ENCODE measurements around the gene FBXL16. TPM values are rescaled to one million over a fixed set of nuclear protein-coding genes. Genes with fewer than 3 reads are reported as not detected.

Gene FBXL16
- polyA plus RNA-seq, 1 donor (not counting 4 experiments of a cell fraction or from before 2014, with no cell fraction given), result 0.81 TPM

DNA sequence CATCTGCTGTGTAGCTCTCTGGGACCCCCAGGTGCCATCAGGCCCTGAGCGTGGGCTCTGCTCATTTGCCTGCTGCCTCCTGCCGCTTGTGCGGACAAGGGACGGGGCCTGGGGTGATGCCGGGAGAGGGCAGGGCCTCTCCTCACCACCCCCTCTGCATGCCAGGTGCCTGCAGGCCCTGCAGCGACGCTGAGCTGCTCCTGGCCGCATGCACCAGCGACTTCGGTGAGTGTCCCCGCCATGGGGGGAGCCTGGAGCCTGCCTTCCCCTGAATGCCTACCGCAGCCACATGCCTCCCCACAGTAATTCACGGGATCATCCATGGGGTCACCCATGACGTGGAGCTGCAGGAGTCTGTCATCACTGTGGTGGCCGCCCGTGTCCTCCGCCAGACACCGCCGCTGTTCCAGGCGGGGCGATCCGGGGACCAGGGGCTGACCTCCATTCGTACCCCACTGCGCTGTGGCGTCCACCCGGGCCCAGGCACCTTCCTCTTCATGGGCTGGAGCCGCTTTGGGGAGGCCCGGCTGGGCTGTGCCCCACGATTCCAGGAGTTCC is 11.2 kb upstream of the FBXL16 start:
- no peaks in the 10 kb centered on the region for H3K9me3 ChIP-seq (ENCODE audit: control insufficient read depth, low read depth, low read length)
- H3K4me3 ChIP-seq (ENCODE audit: control insufficient read depth in 2 of 3, extremely low read depth in 1 of 3, insufficient read depth in 2 of 3, low read depth in 1 of 3, low read length in 3 of 3), result no peak overlapping the region
- H3K4me1 ChIP-seq (ENCODE audit: control insufficient read depth, extremely low read depth, insufficient read depth, low read length), result peaks cover 27% of the 10 kb centered on the region
- FAIRE-seq (no peak), DNase-seq (ENCODE audit: low read depth, low spot score) (no peak)
- peaks cover 8% of the 10 kb centered on the region for H3K79me2 ChIP-seq (ENCODE audit: control insufficient read depth, insufficient read depth, low read length)
- dilution Hi-C loops (cut with MboI; ENCODE audit: extremely low pct_ligation_motif_present, low sequenced_read_pairs), result no loop called here
- H4K20me1 ChIP-seq (ENCODE audit: control insufficient read depth, extremely low read depth, insufficient read depth, low read length), result peaks cover 8% of the 10 kb centered on the region
- no peaks in the 10 kb centered on the region for H3K9me1 ChIP-seq (ENCODE audit: control insufficient read depth, extremely low read depth, insufficient read depth, low read length)
- TF ChIP-seq, protein P1, sequence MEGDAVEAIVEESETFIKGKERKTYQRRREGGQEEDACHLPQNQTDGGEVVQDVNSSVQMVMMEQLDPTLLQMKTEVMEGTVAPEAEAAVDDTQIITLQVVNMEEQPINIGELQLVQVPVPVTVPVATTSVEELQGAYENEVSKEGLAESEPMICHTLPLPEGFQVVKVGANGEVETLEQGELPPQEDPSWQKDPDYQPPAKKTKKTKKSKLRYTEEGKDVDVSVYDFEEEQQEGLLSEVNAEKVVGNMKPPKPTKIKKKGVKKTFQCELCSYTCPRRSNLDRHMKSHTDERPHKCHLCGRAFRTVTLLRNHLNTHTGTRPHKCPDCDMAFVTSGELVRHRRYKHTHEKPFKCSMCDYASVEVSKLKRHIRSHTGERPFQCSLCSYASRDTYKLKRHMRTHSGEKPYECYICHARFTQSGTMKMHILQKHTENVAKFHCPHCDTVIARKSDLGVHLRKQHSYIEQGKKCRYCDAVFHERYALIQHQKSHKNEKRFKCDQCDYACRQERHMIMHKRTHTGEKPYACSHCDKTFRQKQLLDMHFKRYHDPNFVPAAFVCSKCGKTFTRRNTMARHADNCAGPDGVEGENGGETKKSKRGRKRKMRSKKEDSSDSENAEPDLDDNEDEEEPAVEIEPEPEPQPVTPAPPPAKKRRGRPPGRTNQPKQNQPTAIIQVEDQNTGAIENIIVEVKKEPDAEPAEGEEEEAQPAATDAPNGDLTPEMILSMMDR (optimal IDR thresholded peaks at IDR 0.05 in 1 of 3, IDR thresholded peaks at IDR 0.05 in 1 of 3, conservative IDR thresholded peaks at IDR 0.05 in 1 of 3; ENCODE audit: extremely low read depth in 1 of 3, insufficient read depth in 2 of 3, low read length in 3 of 3), result no peak
- TF ChIP-seq EZH2 (IDR thresholded peaks at IDR 0.05; ENCODE audit: low read length), result no peak
- H3K27ac ChIP-seq (ENCODE audit: control insufficient read depth, insufficient read depth, low read length), result no peak overlapping the region
- H3K36me3 ChIP-seq (ENCODE audit: control insufficient read depth in 2 of 2, extremely low read depth in 1 of 2, insufficient read depth in 2 of 2, low read length in 2 of 2), result no peaks in the 10 kb centered on the region
- no peak overlapping the region for H2AFZ ChIP-seq (ENCODE audit: control insufficient read depth, low read length)
- no peaks in the 10 kb centered on the region for H3K27me3 ChIP-seq (ENCODE audit: control insufficient read depth, extremely low read depth, insufficient read depth, low read length)
- H3K4me2 ChIP-seq (ENCODE audit: control insufficient read depth, extremely low read depth, insufficient read depth, low read depth, low read length), result no peak overlapping the region
- H3K9ac ChIP-seq (ENCODE audit: control insufficient read depth, extremely low read depth, insufficient read depth, low read length), result no peak overlapping the region

DNA sequence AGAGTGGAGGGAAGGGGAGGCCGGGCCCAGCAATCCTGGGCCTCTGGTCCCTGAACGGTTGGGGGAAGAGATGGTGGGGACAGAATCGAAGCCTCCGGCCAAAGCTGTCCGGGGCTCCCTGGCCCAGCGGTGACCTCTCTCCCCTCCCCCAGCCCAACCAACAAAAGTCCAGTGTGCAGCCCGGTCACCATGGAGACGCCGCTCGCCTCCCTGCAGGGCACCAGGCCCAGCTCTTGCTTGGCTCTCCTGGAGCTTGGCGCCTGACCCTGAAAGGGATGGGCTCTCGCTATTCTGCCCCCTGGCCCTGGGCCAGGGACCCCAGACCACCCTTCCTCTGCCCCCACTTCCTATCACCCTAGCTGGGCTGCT is 10.6 kb upstream of the FBXL16 start:
- Histone ChIP-seq H3K79me2 (ENCODE audit: control insufficient read depth, insufficient read depth, low read length) (peaks cover 8% of the 10 kb centered on the region), H3K9ac (ENCODE audit: control insufficient read depth, extremely low read depth, insufficient read depth, low read length) (peak overlapping the region; percentile 52), H3K27me3 (ENCODE audit: control insufficient read depth, extremely low read depth, insufficient read depth, low read length) (peaks cover 5% of the 10 kb centered on the region), H3K36me3 (ENCODE audit: control insufficient read depth in 2 of 2, extremely low read depth in 1 of 2, insufficient read depth in 2 of 2, low read length in 2 of 2) (no peaks in the 10 kb centered on the region), H3K4me2 (ENCODE audit: control insufficient read depth, extremely low read depth, insufficient read depth, low read depth, low read length) (peak overlapping the region; percentile 70), H3K9me1 (ENCODE audit: control insufficient read depth, extremely low read depth, insufficient read depth, low read length) (no peaks in the 10 kb centered on the region), H3K27ac (ENCODE audit: control insufficient read depth, insufficient read depth, low read length) (no peak overlapping the region), H3K4me1 (ENCODE audit: control insufficient read depth, extremely low read depth, insufficient read depth, low read length) (peaks cover 31% of the 10 kb centered on the region), H2AFZ (ENCODE audit: control insufficient read depth, low read length) (no peak overlapping the region), H3K9me3 (ENCODE audit: control insufficient read depth, low read depth, low read length) (no peaks in the 10 kb centered on the region), H3K4me3 (ENCODE audit: control insufficient read depth in 2 of 3, extremely low read depth in 1 of 3, insufficient read depth in 2 of 3, low read depth in 1 of 3, low read length in 3 of 3) (peak overlapping the region; percentile 42 to 72 (median 54)), H4K20me1 (ENCODE audit: control insufficient read depth, extremely low read depth, insufficient read depth, low read length) (peaks cover 8% of the 10 kb centered on the region)
- FAIRE-seq, result no peak
- no peak for DNase-seq (ENCODE audit: low read depth, low spot score)
- dilution Hi-C loops (cut with MboI; ENCODE audit: extremely low pct_ligation_motif_present, low sequenced_read_pairs), result no loop called here
- TF ChIP-seq EZH2 (IDR thresholded peaks at IDR 0.05; ENCODE audit: low read length), result no peak
- TF ChIP-seq, protein P1 (optimal IDR thresholded peaks at IDR 0.05 in 1 of 3, IDR thresholded peaks at IDR 0.05 in 1 of 3, conservative IDR thresholded peaks at IDR 0.05 in 1 of 3; ENCODE audit: extremely low read depth in 1 of 3, insufficient read depth in 2 of 3, low read length in 3 of 3), result no peak

Data from keratinocyte (primary cell).